Muscle of back (tissue), 13 donors: ENCODE data around the gene CACNG1. TPM values are rescaled to one million over a fixed set of nuclear protein-coding genes. Genes with fewer than 3 reads are reported as not detected.

Experiments
- DNase-seq, 3 donors: peaks; one replicate each; pipeline versions ENCODE4 v3.0.0 to v3.0.0-alpha.2; 2013
- long read RNA-seq, 9 donors: transcript quantifications; one replicate each; lab custom pipeline, GENCODE V29; 2026
- polyA plus RNA-seq, 10 donors: library from polyadenylated mRNA; unstranded; fragments of 120-200 nt; gene quantifications; one replicate each; pipeline ENCODE4 v1.2.1, GENCODE V29; 2013; ENCODE audit not compliant: insufficient read length in 10 of 10

CACNG1 gene, protein sequence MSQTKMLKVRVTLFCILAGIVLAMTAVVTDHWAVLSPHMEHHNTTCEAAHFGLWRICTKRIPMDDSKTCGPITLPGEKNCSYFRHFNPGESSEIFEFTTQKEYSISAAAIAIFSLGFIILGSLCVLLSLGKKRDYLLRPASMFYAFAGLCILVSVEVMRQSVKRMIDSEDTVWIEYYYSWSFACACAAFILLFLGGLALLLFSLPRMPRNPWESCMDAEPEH
- polyA plus RNA-seq, result 100 to 1,000 TPM; 101 to 249 (median 186) TPM
- long read RNA-seq, donor 1, transcript CACNG1-201 (4 exons, 1,266 nt), result major isoform, 117 of 169 reads
- long read RNA-seq, donor 1, partial matches to known transcripts, result 42 of 169 reads
- long read RNA-seq, donor 1, other reads (novel, unspliced or antisense), result 10 of 169 reads
- long read RNA-seq, donor 2, transcript CACNG1-201 (4 exons, 1,266 nt), result major isoform, 79 of 79 reads
- long read RNA-seq, donor 2, partial matches to known transcripts, result 0 of 79 reads
- long read RNA-seq, donor 2, other reads (novel, unspliced or antisense), result 0 of 79 reads
- long read RNA-seq, donor 3, result 0 reads
- long read RNA-seq, donor 4, transcript CACNG1-201 (4 exons, 1,266 nt), result major isoform, 61 of 61 reads
- long read RNA-seq, donor 4, partial matches to known transcripts, result 0 of 61 reads
- long read RNA-seq, donor 4, other reads (novel, unspliced or antisense), result 0 of 61 reads
- long read RNA-seq, donor 5, transcript CACNG1-201 (4 exons, 1,266 nt), result major isoform, 94 of 179 reads
- long read RNA-seq, donor 5, partial matches to known transcripts, result 80 of 179 reads
- long read RNA-seq, donor 5, other reads (novel, unspliced or antisense), result 5 of 179 reads
- long read RNA-seq, donor 6, transcript CACNG1-201 (4 exons, 1,266 nt), result major isoform, 125 of 125 reads
- long read RNA-seq, donor 6, partial matches to known transcripts, result 0 of 125 reads
- long read RNA-seq, donor 6, other reads (novel, unspliced or antisense), result 0 of 125 reads
- long read RNA-seq, donor 7, transcript CACNG1-201 (4 exons, 1,266 nt), result major isoform, 52 of 62 reads
- long read RNA-seq, donor 7, partial matches to known transcripts, result 5 of 62 reads
- long read RNA-seq, donor 7, other reads (novel, unspliced or antisense), result 5 of 62 reads
- long read RNA-seq, donor 8, transcript CACNG1-201 (4 exons, 1,266 nt), result major isoform, 26 of 52 reads
- long read RNA-seq, donor 8, partial matches to known transcripts, result 26 of 52 reads
- long read RNA-seq, donor 8, other reads (novel, unspliced or antisense), result 0 of 52 reads
- long read RNA-seq, donor 9, transcript CACNG1-201 (4 exons, 1,266 nt), result major isoform, 10 of 10 reads
- long read RNA-seq, donor 9, partial matches to known transcripts, result 0 of 10 reads
- long read RNA-seq, donor 9, other reads (novel, unspliced or antisense), result 0 of 10 reads

DNA sequence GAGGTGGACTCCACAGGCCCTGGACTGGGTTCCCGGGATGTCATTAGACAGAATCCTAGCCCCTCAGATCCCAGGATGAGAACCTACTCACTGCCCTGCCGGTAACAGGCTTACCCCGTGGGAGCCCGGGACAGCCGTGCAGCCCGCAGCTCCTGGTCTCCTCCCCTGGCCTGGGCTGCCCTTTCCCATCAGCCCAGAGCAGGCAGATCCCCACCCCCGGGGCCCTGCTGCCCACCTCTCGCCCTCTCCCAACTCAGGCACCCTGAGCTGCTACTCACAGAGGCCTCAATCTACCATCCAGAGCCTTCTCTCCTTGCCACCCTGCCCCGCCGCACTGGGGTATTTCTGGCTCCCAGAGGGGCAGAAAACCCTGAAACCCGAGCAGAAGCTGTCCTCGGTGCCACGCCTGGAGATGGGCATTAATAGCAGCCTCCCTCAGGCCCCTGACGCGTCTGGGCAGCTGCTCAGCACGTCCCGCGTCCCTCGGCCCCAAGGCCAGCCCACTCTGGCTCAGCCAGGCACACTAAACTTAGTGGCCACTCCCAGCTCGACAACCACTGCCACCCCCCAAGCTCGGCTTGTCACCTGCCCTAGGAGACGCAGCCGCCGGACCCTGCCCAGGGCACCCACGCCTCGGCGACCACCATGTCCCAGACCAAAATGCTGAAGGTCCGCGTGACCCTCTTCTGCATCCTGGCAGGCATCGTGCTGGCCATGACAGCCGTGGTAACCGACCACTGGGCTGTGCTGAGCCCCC is at the start of gene CACNG1:
CACNG1 (plus strand) TSS at position 539 of the 757 bp plus-strand sequence; CDS start at position 646, 107 bp downstream.
- DNase-seq, result peak; percentile 51 to 59 (median 56)

GRCh38 chr17:66994930-66995535 is 49.3 kb upstream of the CACNG1 start:
- DNase-seq, result no peak

DNA sequence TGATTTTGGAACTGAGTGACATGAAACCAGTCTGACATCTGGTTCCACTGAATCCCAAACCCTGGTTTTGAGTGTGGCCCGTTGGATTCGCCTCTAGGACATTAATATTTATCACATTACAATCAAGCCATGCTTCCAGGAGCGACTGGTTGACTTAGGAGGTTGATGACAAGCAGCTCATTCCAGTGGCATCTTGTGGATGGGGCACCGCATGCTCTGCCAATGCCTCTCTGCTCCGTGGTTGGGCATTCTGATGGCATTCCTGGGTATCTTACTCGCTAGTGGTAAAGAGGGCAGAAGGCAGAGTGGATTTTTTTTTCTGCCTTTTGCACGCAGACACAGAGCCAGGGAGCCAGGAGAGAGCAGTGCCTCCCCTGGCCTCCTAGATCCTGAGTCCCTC is 48.4 kb upstream of the CACNG1 start:
- DNase-seq, result no peak

GRCh38 chr17:66996926-66997325 is 47.4 kb upstream of the CACNG1 start:
- no peak for DNase-seq

DNA sequence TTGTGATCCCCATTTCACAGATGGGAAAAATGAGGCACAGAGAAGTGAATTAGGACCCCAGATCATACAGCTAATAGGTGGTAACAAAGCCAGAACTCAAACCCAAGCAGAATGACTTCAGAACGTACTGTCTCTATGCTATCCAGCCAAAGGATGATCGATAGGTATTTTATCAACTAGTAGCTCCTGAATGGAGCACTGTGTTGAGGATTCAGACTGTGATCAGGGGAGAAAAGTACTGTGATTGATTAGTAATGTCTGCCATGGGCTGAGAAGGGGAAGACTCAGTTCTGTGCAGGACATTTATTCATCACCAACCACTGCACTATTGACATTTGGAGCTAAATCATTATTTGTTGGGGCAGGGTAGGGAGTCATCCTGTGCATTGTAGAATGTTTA is 41.1 kb upstream of the CACNG1 start:
- DNase-seq, result no peak

GRCh38 chr17:67004181-67004580 is 40.2 kb upstream of the CACNG1 start:
- no peak for DNase-seq

GRCh38 chr17:67007266-67007665 is 37.1 kb upstream of the CACNG1 start:
- DNase-seq, result no peak

- no peak for DNase-seq
Measured at GRCh38 chr17:67008101-67008500, 36.3 kb upstream of the CACNG1 start.

DNA sequence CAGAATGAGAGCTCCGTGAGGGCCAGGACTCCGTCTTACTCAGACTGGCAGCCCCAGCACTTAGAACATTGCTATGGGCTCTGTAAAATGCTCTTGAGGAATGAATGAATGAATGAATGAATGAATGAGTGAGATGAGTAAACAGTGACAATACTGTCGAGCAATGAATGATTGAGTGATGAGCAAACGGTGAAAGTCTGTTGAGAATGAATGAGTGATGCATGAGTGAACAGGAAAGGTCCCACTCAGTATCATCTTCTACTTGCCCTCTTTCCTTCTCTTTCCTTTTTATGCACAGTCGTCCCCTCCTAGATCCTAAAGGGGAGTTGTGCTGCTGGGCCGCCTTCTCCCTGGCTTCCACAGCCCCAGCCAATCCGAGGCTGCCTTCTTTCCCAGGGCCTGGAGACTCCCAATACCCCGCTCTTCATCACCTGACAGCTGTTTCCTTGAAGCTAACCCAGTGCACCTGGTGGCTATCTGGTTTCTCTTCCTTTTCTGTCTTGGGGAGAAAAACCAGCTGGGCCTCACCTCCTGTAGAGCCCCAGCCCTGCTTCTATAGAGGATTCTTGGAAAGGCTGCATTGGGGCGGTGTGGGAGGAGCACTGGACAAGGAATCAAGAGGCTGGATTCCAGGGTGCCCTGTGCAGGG is 32.7 kb upstream of the CACNG1 start:
- DNase-seq, result no peak

GRCh38 chr17:67013891-67014290 is 30.5 kb upstream of the CACNG1 start:
- no peak for DNase-seq

DNA sequence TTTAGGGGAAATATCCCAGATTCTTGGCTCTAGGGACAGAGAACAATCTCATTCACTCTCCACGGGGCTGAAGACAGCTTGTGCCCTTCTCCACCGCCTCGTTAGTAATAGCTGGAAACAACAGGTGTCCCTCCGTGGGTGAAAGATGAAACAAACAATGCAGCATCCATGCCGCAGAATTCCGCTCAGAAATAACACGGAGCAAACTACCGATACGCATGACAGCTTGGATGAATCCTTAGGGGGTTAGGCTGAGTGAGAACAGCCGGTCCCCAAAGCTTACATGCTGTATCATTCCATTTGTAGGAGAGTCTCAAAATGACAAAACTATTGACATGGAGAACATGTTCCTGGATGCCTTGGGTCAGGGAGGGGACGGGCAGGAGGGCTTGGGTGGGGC is 29.4 kb upstream of the CACNG1 start:
- no peak for DNase-seq

DNA sequence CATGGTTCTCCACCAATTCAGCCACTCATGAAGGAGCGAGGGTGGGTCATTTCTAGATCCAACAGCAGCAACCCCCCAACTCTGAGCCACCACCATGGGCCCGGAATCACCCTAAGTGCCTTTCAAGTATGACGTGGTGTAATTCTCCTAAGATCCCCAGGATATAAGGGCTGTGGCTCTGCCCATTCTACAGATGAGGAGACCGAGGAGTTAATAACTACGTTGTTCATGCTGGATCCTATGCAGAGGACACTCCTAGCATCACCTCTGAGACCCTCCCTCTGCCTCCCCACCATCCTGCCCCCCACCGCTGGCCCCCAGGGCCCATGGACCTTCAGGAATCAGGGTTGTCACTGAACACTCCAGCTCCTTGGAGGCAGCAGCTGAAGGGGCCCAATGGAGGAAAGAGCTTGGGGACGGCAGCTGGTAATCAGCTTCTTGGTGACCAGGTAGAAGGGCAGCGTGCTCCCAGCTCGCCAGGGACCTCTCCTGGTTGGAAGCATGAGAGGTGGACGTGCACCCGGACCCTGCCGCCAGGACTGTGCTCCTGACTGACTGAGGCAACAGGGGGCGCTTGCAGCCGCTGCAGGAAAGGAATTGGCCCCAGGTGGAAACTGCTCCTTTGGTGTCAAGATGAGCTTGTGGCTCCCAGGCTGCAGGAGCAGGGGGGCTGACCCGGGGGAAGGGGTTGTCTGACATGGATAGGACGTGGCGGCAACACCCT is 28.2 kb upstream of the CACNG1 start:
- no peak for DNase-seq

DNA sequence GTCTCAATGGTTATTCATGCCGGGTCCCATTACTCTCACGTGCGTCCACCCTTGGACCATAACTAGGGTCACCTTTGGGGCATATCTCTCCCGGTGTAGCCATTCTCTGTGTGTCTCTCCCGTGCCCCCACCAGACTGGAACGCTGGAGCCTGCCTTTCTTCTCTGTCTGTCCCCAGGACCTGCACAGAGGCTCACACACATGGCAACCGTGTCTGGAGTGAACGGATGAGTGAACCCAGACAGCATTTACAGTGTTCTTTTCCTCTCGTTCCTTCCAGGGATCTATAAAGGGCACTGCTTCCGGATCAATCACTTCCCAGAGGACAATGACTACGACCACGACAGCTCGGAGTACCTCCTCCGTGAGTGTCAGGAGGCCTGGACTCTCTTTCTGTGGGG is 26.4 kb upstream of the CACNG1 start:
- DNase-seq, result no peak

GRCh38 chr17:67018471-67019434 is 25.6 kb upstream of the CACNG1 start:
- no peak for DNase-seq

- no peak for DNase-seq
Measured at GRCh38 chr17:67019809-67020208, 24.5 kb upstream of the CACNG1 start.

GRCh38 chr17:67020293-67020766 is 24.0 kb upstream of the CACNG1 start:
- peak in 1 of 3 donors; percentile 23 for DNase-seq

DNA sequence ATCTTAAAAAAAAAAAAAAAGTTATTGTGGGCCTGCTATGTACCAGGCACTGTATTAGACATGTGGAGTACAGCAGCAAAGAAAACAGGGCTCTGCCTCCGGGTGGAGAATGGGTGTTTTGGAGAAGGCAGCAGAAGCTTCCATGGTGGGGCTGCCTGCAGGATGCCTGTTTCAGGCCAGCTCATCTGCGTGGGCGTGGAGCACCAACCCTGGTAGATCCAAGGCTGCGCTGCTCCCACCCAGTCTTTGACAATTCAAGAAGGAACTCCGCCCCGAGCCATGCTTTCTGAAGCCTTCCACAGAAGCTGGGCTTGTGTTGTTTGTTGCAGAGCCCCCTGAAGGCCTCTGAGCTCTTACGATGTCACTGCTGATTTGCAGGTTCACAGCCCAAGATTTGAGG is 23.2 kb upstream of the CACNG1 start:
- DNase-seq, result no peak
